Sigmoid colon (tissue), 3 donors: ENCODE measurements around the gene POC1B.

Source experiments
- CTCF ChIP-seq, 4 experiments: fragments of 450-650 bp in 3 of 4; fragments of 200-600 bp in 1 of 4; IDR thresholded peaks; one replicate each; pipeline ENCODE4 v1.5.1; 2016 to 2019; ENCODE audit warnings: antibody characterized with exemption in 4 of 4, mild to moderate bottlenecking in 3 of 4, moderate library complexity in 2 of 4
- POLR2A ChIP-seq, 2 donors: fragments of 450-650 bp; IDR thresholded peaks; one replicate each; pipeline ENCODE4 v1.6.1; 2016; ENCODE audit warnings: antibody characterized with exemption in 2 of 2, mild to moderate bottlenecking in 2 of 2, moderate library complexity in 2 of 2

- no peak for TF ChIP-seq CTCF (IDR thresholded peaks at IDR 0.05)
- no peak for TF ChIP-seq POLR2A (IDR thresholded peaks at IDR 0.05)
These were observed 49.6 kb downstream of the POC1B start for GRCh38 chr12:89476232-89476631.
